Measurements from ENCODE around the gene PDXK. TPM values are rescaled to one million over a fixed set of nuclear protein-coding genes. Genes with fewer than 3 reads are reported as not detected.

PDXK gene
- total and polyA plus RNA-seq, 9 of the 15 experiments (the other 6 are each of a cell fraction or from before 2014, with no cell fraction given) = 5.6 to 162 (median 76.5) TPM

GRCh38 chr21:43775795-43776430 is 57.0 kb downstream of the PDXK start, which contains the start of gene CSTB (continued):
- TF ChIP-seq PKNOX1 (IDR thresholded peaks at IDR 0.05) (no peak), HDGF (IDR thresholded peaks at IDR 0.05) (no peak), TCF3 (CRISPR knock-in tag; IDR thresholded peaks at IDR 0.05) (no peak), ZBTB40 (IDR thresholded peaks at IDR 0.05) (0 out of 2 replicates have a peak, but pooled peaks have one; percentile 37), ZBTB40 (CRISPR knock-in tag; IDR thresholded peaks at IDR 0.05) (no peak), ZNF79 (CRISPR knock-in tag; IDR thresholded peaks at IDR 0.05; ENCODE audit: low read depth) (no peak), SMAD4 (CRISPR knock-in tag; conservative IDR thresholded peaks at IDR 0.05) (peak; percentile 79), NCOA4 (IDR thresholded peaks at IDR 0.05; ENCODE audit: partially characterized antibody) (no peak), TAF1 (IDR thresholded peaks at IDR 0.05; ENCODE audit: control insufficient read depth, extremely low read depth, insufficient read depth, low read length, severe bottlenecking) (peak; percentile 60), RBM22 (IDR thresholded peaks at IDR 0.05; ENCODE audit: low read depth, low read length, poor library complexity, severe bottlenecking) (peak; percentile 11), TRIM24 (IDR thresholded peaks at IDR 0.05) (no peak), RAD21 (CRISPR knock-in tag; conservative IDR thresholded peaks at IDR 0.05 in 1 of 2, IDR thresholded peaks at IDR 0.05 in 1 of 2) (no peak), U2AF1 (optimal IDR thresholded peaks at IDR 0.05; ENCODE audit: low read depth, low read length) (peak; percentile 95), ARID3A (IDR thresholded peaks at IDR 0.05; ENCODE audit: borderline replicate concordance, low read depth, low read length) (no peak)

All from K562 (cell line).